Measurements from ENCODE around the gene HS3ST4. TPM values are rescaled to one million over a fixed set of nuclear protein-coding genes. Genes with fewer than 3 reads are reported as not detected.

The HS3ST4 gene
- total RNA-seq, 1 experiment from 2014 or later: not detected

GRCh38 chr16:25693631-25694030 is 1.9 kb downstream of the HS3ST4 start:
- Histone ChIP-seq H3K4me3 (replicated peaks in 1 of 2; ENCODE audit: low read depth in 1 of 2, low read length in 2 of 2) (no peak overlapping the region), H3K36me3 (ENCODE audit: control insufficient read depth in 1 of 2, insufficient read depth in 2 of 2, low read length in 2 of 2) (no peaks in the 10 kb centered on the region), H3K9me2 (ENCODE audit: insufficient read depth) (no peaks in the 10 kb centered on the region), H3K79me2 (ENCODE audit: insufficient read depth, low read length) (no peaks in the 10 kb centered on the region), H3K4me2 (ENCODE audit: low read length) (no peak overlapping the region), H3K4me1 (ENCODE audit: control insufficient read depth in 1 of 2, insufficient read depth in 2 of 2, low read length in 2 of 2) (no peaks in the 10 kb centered on the region), H3K9me3 (ENCODE audit: control insufficient read depth in 1 of 2, insufficient read depth in 1 of 2, low read depth in 1 of 2, low read length in 2 of 2) (no peaks in the 10 kb centered on the region), H4K20me1 (ENCODE audit: insufficient read depth) (no peaks in the 10 kb centered on the region), H3K9ac (ENCODE audit: low read length) (no peak overlapping the region), H3K27me3 (ENCODE audit: insufficient read depth, low read length) (peaks cover 44% of the 10 kb centered on the region), H2AFZ (ENCODE audit: low read depth, low read length, poor library complexity, severe bottlenecking) (no peak overlapping the region), H3K27ac (ENCODE audit: low read depth, low read length) (no peak overlapping the region)
- DNase-seq (ENCODE audit: low read depth, low spot score) (no peak), ATAC-seq (no peak)
- TF ChIP-seq FOSL1 (IDR thresholded peaks at IDR 0.05; ENCODE audit: low read depth) (no peak), SRF (IDR thresholded peaks at IDR 0.05; ENCODE audit: low read depth) (no peak), CTCF (IDR thresholded peaks at IDR 0.05 in 2 of 3, conservative IDR thresholded peaks at IDR 0.05 in 1 of 3; ENCODE audit: borderline replicate concordance in 1 of 3, insufficient read depth in 1 of 3, low read depth in 2 of 3, low read length in 2 of 3) (no peak), MAX (IDR thresholded peaks at IDR 0.05) (no peak), EZH2phosphoT487 (IDR thresholded peaks at IDR 0.05; ENCODE audit: borderline replicate concordance) (no peak), POLR2AphosphoS5 (IDR thresholded peaks at IDR 0.05; ENCODE audit: low read depth, low read length) (no peak), ATF3 (IDR thresholded peaks at IDR 0.05) (no peak), EGR1 (IDR thresholded peaks at IDR 0.05; ENCODE audit: low read depth) (no peak), CBX3 (IDR thresholded peaks at IDR 0.05; ENCODE audit: low read depth) (no peak), ZBTB33 (IDR thresholded peaks at IDR 0.05; ENCODE audit: extremely low read depth, insufficient replicate concordance, low read length) (no peak), ZNF274 (IDR thresholded peaks at IDR 0.05; ENCODE audit: low read depth, low read length) (no peak), REST (IDR thresholded peaks at IDR 0.05; ENCODE audit: low read depth) (no peak), CEBPB (IDR thresholded peaks at IDR 0.05; ENCODE audit: low read depth) (no peak), EZH2 (IDR thresholded peaks at IDR 0.05) (no peak), ZFX (IDR thresholded peaks at IDR 0.05) (no peak), TCF7L2 (IDR thresholded peaks at IDR 0.05; ENCODE audit: borderline replicate concordance, extremely low read depth, insufficient read depth, insufficient read length) (no peak), ELF1 (IDR thresholded peaks at IDR 0.05; ENCODE audit: borderline replicate concordance, low read depth) (no peak), SIN3A (IDR thresholded peaks at IDR 0.05; ENCODE audit: low read depth) (no peak), YY1 (IDR thresholded peaks at IDR 0.05; ENCODE audit: extremely low read depth, insufficient replicate concordance, low read depth, low read length) (no peak), POLR2A (IDR thresholded peaks at IDR 0.05; ENCODE audit: borderline replicate concordance, extremely low read depth, insufficient read depth, insufficient read length) (no peak)
- ChIA-PET RAD21 (ENCODE audit: low non-redundant PET in 1 of 2, low total read pairs in 2 of 2, uncharacterized antibody in 2 of 2, unreplicated experiment in 2 of 2) (no interaction called here), POLR2A (no interaction called here), CTCF (no interaction called here)
- no TSS peak for BruUV-seq (replicated peaks)
- intact Hi-C loops (cut with micrococcal nuclease): no loop called here

Measured in HCT116 (cell line).